ENCODE measurements around the gene GUK1.
A peak's percentile ranks its signal among the peaks of the same experiment; 100 is the strongest.

GUK1 gene

GRCh38 chr1:228163007-228163753, 23.1 kb downstream of the GUK1 start:
- intact Hi-C loops (cut with micrococcal nuclease), result no loop called here
- Mint-ChIP-seq H3K27ac (peak overlapping the region; percentile 91), H3K36me3 (ENCODE audit: low read depth) (no peaks in the 10 kb centered on the region), H3K9me3 (no peaks in the 10 kb centered on the region), H3K27me3 (peaks cover 21% of the 10 kb centered on the region), H3K4me3 (peak overlapping the region; percentile 64), H3K4me1 (ENCODE audit: low read depth) (peaks cover 55% of the 10 kb centered on the region)

- peaks cover 5% of the 10 kb centered on the region for H3K36me3 Mint-ChIP-seq (ENCODE audit: low read depth)
- peak overlapping the region; percentile 91 for H3K27ac Mint-ChIP-seq
- intact Hi-C loops (cut with micrococcal nuclease), result no loop called here
- peaks cover 21% of the 10 kb centered on the region for H3K27me3 Mint-ChIP-seq
- no peaks in the 10 kb centered on the region for H3K9me3 Mint-ChIP-seq
- peaks cover 62% of the 10 kb centered on the region for H3K4me1 Mint-ChIP-seq (ENCODE audit: low read depth)
- no peak overlapping the region for H3K4me3 Mint-ChIP-seq
Measured at GRCh38 chr1:228163776-228164519, 23.9 kb downstream of the GUK1 start.

GRCh38 chr1:228164561-228165371, 24.7 kb downstream of the GUK1 start:
- H3K4me3 Mint-ChIP-seq, result peak overlapping the region; percentile 83
- peaks cover 21% of the 10 kb centered on the region for H3K27me3 Mint-ChIP-seq
- H3K36me3 Mint-ChIP-seq (ENCODE audit: low read depth), result peaks cover 5% of the 10 kb centered on the region
- peaks cover 70% of the 10 kb centered on the region for H3K4me1 Mint-ChIP-seq (ENCODE audit: low read depth)
- peak overlapping the region; percentile 91 for H3K27ac Mint-ChIP-seq
- H3K9me3 Mint-ChIP-seq, result no peaks in the 10 kb centered on the region
- intact Hi-C loops (cut with micrococcal nuclease), result loop anchor here (1.0 to 5.0 kb wide), 4 partner anchors 24 to 323 kb away; partner anchors contain the start of genes ARF1, GUK1, MRPL55 and RNF187

- Mint-ChIP-seq H3K4me3 (peak within 1 kb of the TSS; percentile 83), H3K4me1 (ENCODE audit: low read depth) (peaks cover 71% of the 10 kb centered on the region), H3K27me3 (peaks cover 21% of the 10 kb centered on the region), H3K36me3 (ENCODE audit: low read depth) (peaks cover 5% of the 10 kb centered on the region), H3K27ac (peak within 1 kb of the TSS; percentile 91), H3K9me3 (no peaks in the 10 kb centered on the region)
- intact Hi-C loops (cut with micrococcal nuclease), result loop anchor here (1.0 to 5.0 kb wide), 4 partner anchors 25 to 322 kb away; partner anchors contain the start of genes ARF1, GUK1, MRPL55 and RNF187
Measured at GRCh38 chr1:228165372-228166169, 25.5 kb downstream of the GUK1 start, which contains the start of gene IBA57. Gene IBA57, plus strand, starts transcription at chr1:228165804. Its CDS starts 13 bp downstream, at chr1:228165817.

- peaks cover 21% of the 10 kb centered on the region for H3K27me3 Mint-ChIP-seq
- peak overlapping the region; percentile 91 for H3K27ac Mint-ChIP-seq
- H3K9me3 Mint-ChIP-seq, result no peaks in the 10 kb centered on the region
- H3K36me3 Mint-ChIP-seq (ENCODE audit: low read depth), result peaks cover 5% of the 10 kb centered on the region
- H3K4me1 Mint-ChIP-seq (ENCODE audit: low read depth), result peaks cover 68% of the 10 kb centered on the region
- intact Hi-C loops (cut with micrococcal nuclease), result loop anchor here (5.0 kb wide), 1 partner anchor 321 kb away; the partner anchor contains the start of gene RNF187
- H3K4me3 Mint-ChIP-seq, result peak overlapping the region; percentile 83
Measured at GRCh38 chr1:228166170-228166936, 26.3 kb downstream of the GUK1 start.

- Mint-ChIP-seq H3K36me3 (ENCODE audit: low read depth) (peaks cover 5% of the 10 kb centered on the region), H3K4me1 (ENCODE audit: low read depth) (peaks cover 45% of the 10 kb centered on the region), H3K27ac (peak overlapping the region; percentile 25), H3K27me3 (peaks cover 2% of the 10 kb centered on the region), H3K9me3 (no peaks in the 10 kb centered on the region), H3K4me3 (no peak overlapping the region)
- intact Hi-C loops (cut with micrococcal nuclease), result loop anchor here (5.0 kb wide), 1 partner anchor 319 kb away; the partner anchor contains the start of gene RNF187
Measured at GRCh38 chr1:228168563-228169270, 28.6 kb downstream of the GUK1 start.

GRCh38 chr1:228169345-228169744, 29.3 kb downstream of the GUK1 start:
- Mint-ChIP-seq H3K4me3 (no peak overlapping the region), H3K27ac (peak overlapping the region; percentile 36), H3K9me3 (no peaks in the 10 kb centered on the region), H3K36me3 (ENCODE audit: low read depth) (peaks cover 5% of the 10 kb centered on the region), H3K27me3 (no peaks in the 10 kb centered on the region), H3K4me1 (ENCODE audit: low read depth) (peaks cover 39% of the 10 kb centered on the region)
- intact Hi-C loops (cut with micrococcal nuclease), result loop anchor here (5.0 kb wide), 1 partner anchor 318 kb away; the partner anchor contains the start of gene RNF187

GRCh38 chr1:228170666-228171065, 30.6 kb downstream of the GUK1 start:
- intact Hi-C loops (cut with micrococcal nuclease), result no loop called here
- Mint-ChIP-seq H3K27me3 (no peaks in the 10 kb centered on the region), H3K4me3 (no peak overlapping the region), H3K36me3 (ENCODE audit: low read depth) (peaks cover 13% of the 10 kb centered on the region), H3K4me1 (ENCODE audit: low read depth) (peaks cover 28% of the 10 kb centered on the region), H3K9me3 (no peaks in the 10 kb centered on the region), H3K27ac (no peak overlapping the region)

GRCh38 chr1:228171221-228171891, 31.3 kb downstream of the GUK1 start:
- H3K36me3 Mint-ChIP-seq (ENCODE audit: low read depth), result peaks cover 20% of the 10 kb centered on the region
- H3K4me3 Mint-ChIP-seq, result no peak overlapping the region
- H3K27ac Mint-ChIP-seq, result no peak overlapping the region
- H3K9me3 Mint-ChIP-seq, result no peaks in the 10 kb centered on the region
- H3K27me3 Mint-ChIP-seq, result no peaks in the 10 kb centered on the region
- intact Hi-C loops (cut with micrococcal nuclease), result no loop called here
- peaks cover 28% of the 10 kb centered on the region for H3K4me1 Mint-ChIP-seq (ENCODE audit: low read depth)

GRCh38 chr1:228172591-228173527, 32.8 kb downstream of the GUK1 start:
- intact Hi-C loops (cut with micrococcal nuclease), result no loop called here
- Mint-ChIP-seq H3K4me1 (ENCODE audit: low read depth) (peaks cover 20% of the 10 kb centered on the region), H3K9me3 (no peaks in the 10 kb centered on the region), H3K27ac (no peak overlapping the region), H3K4me3 (no peak overlapping the region), H3K27me3 (no peaks in the 10 kb centered on the region), H3K36me3 (ENCODE audit: low read depth) (peaks cover 25% of the 10 kb centered on the region)
